CD4-positive, alpha-beta T cell treated with Interferon gamma for 1 hour (primary cell): ENCODE data around the gene CCR6.
"Not testable (repeated sequence)": the region's sequence is repeated elsewhere in the genome, so short reads cannot be mapped to it uniquely, and the experiment has no call there.

ENCODE experiments used
- DNase-seq: peaks from one replicate; pipeline ENCODE4 v3.0.0-alpha.2; 2020

Gene CCR6

GRCh38 chr6:167178896-167179655 is 56.2 kb downstream of the CCR6 start:
- not testable (repeated sequence) for DNase-seq

GRCh38 chr6:167180086-167180485 is 57.2 kb downstream of the CCR6 start:
- not testable (repeated sequence) for DNase-seq

DNA sequence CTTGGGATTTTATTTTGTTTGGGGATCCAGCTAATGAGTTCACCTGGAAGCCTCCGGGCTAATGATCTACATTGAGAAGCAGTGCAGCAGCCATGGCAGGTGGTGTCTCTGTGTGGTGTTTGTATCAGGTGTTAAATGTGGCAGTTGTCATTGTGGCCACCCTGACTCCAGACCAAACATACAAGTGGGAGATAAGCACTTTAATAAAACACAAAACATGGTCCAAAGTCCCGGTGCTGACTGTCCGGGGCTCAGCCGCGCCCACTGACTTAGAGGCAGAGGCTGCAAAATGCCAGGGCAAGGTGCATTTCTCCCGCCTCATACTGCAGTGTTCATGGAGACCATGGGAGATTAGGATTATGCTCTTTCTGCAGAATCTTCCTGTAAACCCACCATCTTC is 58.5 kb downstream of the CCR6 start:
- not testable (repeated sequence) for DNase-seq

DNA sequence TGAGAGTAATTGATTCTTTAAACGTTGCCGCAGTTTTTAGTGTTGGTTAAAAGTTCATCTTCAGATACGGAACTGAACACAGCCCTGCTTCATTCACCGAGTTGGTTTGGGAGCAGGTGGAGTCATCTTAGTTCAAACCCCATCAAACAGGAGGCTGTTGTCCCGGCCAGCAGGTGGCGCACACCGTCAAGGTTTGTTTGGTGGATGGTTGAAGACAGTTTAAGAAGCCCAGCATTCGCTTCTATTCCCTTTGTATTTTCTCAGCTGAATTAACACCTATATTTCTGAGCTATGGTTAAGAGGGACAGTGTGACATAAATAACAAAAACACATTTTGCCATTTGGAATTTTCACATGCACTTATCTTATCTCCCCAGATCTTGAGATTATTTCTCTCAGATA is 60.0 kb downstream of the CCR6 start:
- DNase-seq: not testable (repeated sequence)

- DNase-seq: not testable (repeated sequence)
These were observed 62.2 kb downstream of the CCR6 start for GRCh38 chr6:167185101-167185500.

DNA sequence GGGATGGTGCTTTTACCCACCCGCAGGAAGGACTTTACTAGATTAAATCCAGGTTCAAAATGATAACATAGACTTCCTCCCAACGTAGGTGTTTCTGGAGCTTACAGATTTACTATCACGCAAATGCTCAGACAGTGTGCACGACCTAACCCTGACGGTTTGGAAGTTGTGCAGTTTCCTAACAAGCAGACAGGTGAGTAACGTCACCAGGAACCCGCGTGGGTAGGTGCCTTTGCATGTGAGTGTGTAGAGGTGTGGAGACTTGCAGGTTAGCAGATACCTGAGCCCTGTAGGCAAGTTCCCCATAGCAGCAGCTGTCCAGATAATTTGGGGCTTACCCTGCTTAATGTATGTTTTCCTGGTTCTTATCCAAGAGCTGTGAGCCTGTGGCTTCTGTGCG is 64.4 kb downstream of the CCR6 start:
- not testable (repeated sequence) for DNase-seq
